Endothelial cell of umbilical vein (primary cell): ENCODE data around the gene DLEC1.

Experiments used
- CTCF ChIP-seq, 2 donors: IDR thresholded peaks; 1 replicate in 1 of 2; 2 replicates in 1 of 2; pipeline ENCODE4 v1.5.1; 2011; ENCODE audit warnings: low read length in 2 of 2, mild to moderate bottlenecking in 2 of 2, moderate library complexity in 2 of 2, control low read depth in 1 of 2, inconsistent platforms in 1 of 2, low read depth in 1 of 2; ENCODE audit not compliant: insufficient read depth in 1 of 2; ENCODE audit errors: extremely low read depth in 1 of 2
- EZH2 ChIP-seq: IDR thresholded peaks from 2 replicates; pipeline ENCODE4 v1.6.1; 2012; ENCODE audit warnings: borderline replicate concordance, low read depth, mild to moderate bottlenecking, moderate library complexity, low read length, inconsistent platforms; ENCODE audit not compliant: severe bottlenecking
- GATA2 ChIP-seq: IDR thresholded peaks from 2 replicates; pipeline ENCODE4 v1.7.0; 2011; ENCODE audit warnings: low read depth, mild to moderate bottlenecking, moderate library complexity, mixed read lengths, low read length; ENCODE audit not compliant: insufficient read length, insufficient read depth
- JUN ChIP-seq: IDR thresholded peaks from 2 replicates; pipeline ENCODE4 v1.6.1; 2011; ENCODE audit warnings: borderline replicate concordance, low read depth; ENCODE audit not compliant: insufficient read length, insufficient read depth
- MAX ChIP-seq: IDR thresholded peaks from 2 replicates; pipeline ENCODE4 v1.6.1; 2011; ENCODE audit not compliant: insufficient read depth, insufficient read length
- POLR2A ChIP-seq: IDR thresholded peaks from 2 replicates; pipeline ENCODE4 v1.6.1; 2012; ENCODE audit warnings: low read depth, mild to moderate bottlenecking, control low read depth, low read length
- POLR2AphosphoS5 ChIP-seq: IDR thresholded peaks from 2 replicates; pipeline ENCODE4 v1.6.1; 2012; ENCODE audit warnings: low read depth, mild to moderate bottlenecking, control low read depth, low read length, moderate library complexity; ENCODE audit not compliant: insufficient read depth

GRCh38 chr3:37996785-37997301, 42.2 kb upstream of the DLEC1 start:
- TF ChIP-seq CTCF (IDR thresholded peaks at IDR 0.05; ENCODE audit: extremely low read depth in 1 of 2, insufficient read depth in 1 of 2, low read depth in 1 of 2, low read length in 2 of 2), result peak; percentile 90
- TF ChIP-seq POLR2AphosphoS5, result no peak
- TF ChIP-seq POLR2A, result no peak
- TF ChIP-seq MAX, result peak; percentile 98
- no peak for TF ChIP-seq EZH2
- TF ChIP-seq GATA2, result no peak
- TF ChIP-seq JUN, result no peak
